Mammary epithelial cell (primary cell): ENCODE results near the gene WDR88.

ENCODE experiments used
- EZH2 ChIP-seq: IDR thresholded peaks from 2 replicates; pipeline ENCODE4 v1.6.1; 2012; ENCODE audit warnings: low read length, inconsistent platforms, borderline replicate concordance
- TF ChIP-seq, protein P1 (sequence below), 2 donors: IDR thresholded peaks in 1 of 2; conservative IDR thresholded peaks in 1 of 2; 2 replicates each; pipeline ENCODE4 v1.5.1; 2011 to 2012; ENCODE audit warnings: inconsistent platforms in 2 of 2, low read length in 2 of 2, mild to moderate bottlenecking in 2 of 2, control low read depth in 1 of 2, low read depth in 1 of 2; ENCODE audit not compliant: insufficient read depth in 1 of 2; ENCODE audit errors: extremely low read depth in 1 of 2

DNA sequence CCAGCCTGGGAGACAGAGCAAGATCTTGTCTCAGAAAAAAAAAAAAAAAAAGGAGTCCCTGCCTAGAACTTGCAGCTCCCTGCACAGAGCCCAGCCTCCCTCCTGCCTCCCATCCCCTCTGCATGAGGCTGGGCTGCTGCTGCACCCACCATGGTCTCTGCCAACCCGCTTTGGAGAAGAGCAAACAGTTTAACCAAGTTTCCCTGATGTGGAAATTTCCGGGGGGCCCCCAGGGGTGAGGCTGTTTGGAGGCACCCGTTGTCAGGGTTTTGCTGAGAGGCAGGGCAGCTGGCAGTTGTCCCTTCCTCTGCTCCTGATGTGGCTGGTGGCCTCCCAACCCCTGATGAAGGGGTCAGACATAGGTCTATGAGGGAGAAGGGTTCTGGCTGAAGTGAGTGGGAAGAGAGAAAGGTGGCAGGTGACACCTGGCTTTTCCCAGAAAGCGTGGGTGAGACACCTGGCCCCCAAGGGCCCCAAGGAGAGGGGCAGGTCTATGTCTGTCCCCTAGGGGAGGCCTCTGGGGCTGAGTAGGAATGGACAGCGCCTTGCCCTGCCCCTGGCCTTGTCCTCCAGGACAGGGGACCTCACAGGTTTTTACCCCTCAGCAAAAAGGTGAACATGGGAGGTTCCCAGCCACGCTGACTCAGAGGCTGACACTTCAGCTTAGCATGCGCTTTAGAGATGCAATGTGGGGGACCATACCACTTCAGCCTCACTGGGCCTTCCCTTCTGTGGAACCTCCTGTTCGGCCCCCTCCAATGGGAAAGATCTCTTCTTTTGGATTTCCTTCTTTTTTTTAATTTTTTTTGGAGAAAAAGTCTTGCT is 67.7 kb downstream of the WDR88 start:
- TF ChIP-seq, protein P1, sequence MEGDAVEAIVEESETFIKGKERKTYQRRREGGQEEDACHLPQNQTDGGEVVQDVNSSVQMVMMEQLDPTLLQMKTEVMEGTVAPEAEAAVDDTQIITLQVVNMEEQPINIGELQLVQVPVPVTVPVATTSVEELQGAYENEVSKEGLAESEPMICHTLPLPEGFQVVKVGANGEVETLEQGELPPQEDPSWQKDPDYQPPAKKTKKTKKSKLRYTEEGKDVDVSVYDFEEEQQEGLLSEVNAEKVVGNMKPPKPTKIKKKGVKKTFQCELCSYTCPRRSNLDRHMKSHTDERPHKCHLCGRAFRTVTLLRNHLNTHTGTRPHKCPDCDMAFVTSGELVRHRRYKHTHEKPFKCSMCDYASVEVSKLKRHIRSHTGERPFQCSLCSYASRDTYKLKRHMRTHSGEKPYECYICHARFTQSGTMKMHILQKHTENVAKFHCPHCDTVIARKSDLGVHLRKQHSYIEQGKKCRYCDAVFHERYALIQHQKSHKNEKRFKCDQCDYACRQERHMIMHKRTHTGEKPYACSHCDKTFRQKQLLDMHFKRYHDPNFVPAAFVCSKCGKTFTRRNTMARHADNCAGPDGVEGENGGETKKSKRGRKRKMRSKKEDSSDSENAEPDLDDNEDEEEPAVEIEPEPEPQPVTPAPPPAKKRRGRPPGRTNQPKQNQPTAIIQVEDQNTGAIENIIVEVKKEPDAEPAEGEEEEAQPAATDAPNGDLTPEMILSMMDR (conservative IDR thresholded peaks at IDR 0.05 in 1 of 2, IDR thresholded peaks at IDR 0.05 in 1 of 2; ENCODE audit: extremely low read depth in 1 of 2, insufficient read depth in 1 of 2, low read depth in 1 of 2, low read length in 2 of 2), result no peak
- TF ChIP-seq EZH2, result no peak
